GF-D8 (cell line): ENCODE measurements around the gene MYCN.
"Not testable (repeated sequence)": the region's sequence is repeated elsewhere in the genome, so short reads cannot be mapped to it uniquely, and the experiment has no call there.

ENCODE experiments used
- DNase-seq: peaks from one replicate; lab custom pipeline; 2025; lab: John Stamatoyannopoulos, UW

MYCN gene

GRCh38 chr2:15957881-15958713 is 17.7 kb downstream of the MYCN start:
- no peak for DNase-seq

- no peak for DNase-seq
Observed at GRCh38 chr2:15959331-15960153, 19.2 kb downstream of the MYCN start.

GRCh38 chr2:15960154-15960520 is 19.8 kb downstream of the MYCN start:
- not testable (repeated sequence) for DNase-seq

- DNase-seq = not testable (repeated sequence)
Observed at GRCh38 chr2:15963109-15963976, 23.0 kb downstream of the MYCN start.

GRCh38 chr2:15963977-15964670 is 23.8 kb downstream of the MYCN start:
- no peak for DNase-seq

GRCh38 chr2:15964936-15965563 is 24.7 kb downstream of the MYCN start:
- DNase-seq = no peak

GRCh38 chr2:15965564-15966019 is 25.2 kb downstream of the MYCN start:
- no peak for DNase-seq

GRCh38 chr2:15967415-15968279 is 27.3 kb downstream of the MYCN start:
- no peak for DNase-seq

GRCh38 chr2:15968280-15969178 is 28.2 kb downstream of the MYCN start:
- no peak for DNase-seq

- no peak for DNase-seq
Observed at GRCh38 chr2:15969214-15969613, 28.9 kb downstream of the MYCN start.

- DNase-seq = no peak
Observed at GRCh38 chr2:15970701-15971100, 30.4 kb downstream of the MYCN start.

- no peak for DNase-seq
Observed at GRCh38 chr2:15971351-15971750, 31.0 kb downstream of the MYCN start.

- no peak for DNase-seq
Observed at GRCh38 chr2:15971831-15972522, 31.6 kb downstream of the MYCN start.

- no peak for DNase-seq
Observed at GRCh38 chr2:15973481-15974401, 33.4 kb downstream of the MYCN start.

- no peak for DNase-seq
Observed at GRCh38 chr2:15974565-15975260, 34.4 kb downstream of the MYCN start.

GRCh38 chr2:15975261-15975600 is 34.9 kb downstream of the MYCN start:
- DNase-seq = no peak

- no peak for DNase-seq
Observed at GRCh38 chr2:15975676-15976075, 35.3 kb downstream of the MYCN start.
